SU-DHL-6 (cell line): ENCODE results near the gene TMEM132A.
A peak's percentile ranks its signal among the peaks of the same experiment; 100 is the strongest.

Experiments
- H2AFZ ChIP-seq: fragments of 200-600 bp; sonication (generic); 2 replicates; pipeline ENCODE4 v1.6.1; 2014; ENCODE audit warnings: low read depth, mild to moderate bottlenecking, moderate library complexity, mixed read lengths, antibody characterized with exemption, low read length; ENCODE audit not compliant: severe bottlenecking
- H3F3A ChIP-seq: fragments of 200-600 bp; shearing (Covaris generic); 2 replicates; pipeline ENCODE4 v1.6.0; 2016; ENCODE audit warnings: antibody characterized with exemption, mild to moderate bottlenecking; ENCODE audit not compliant: insufficient read depth
- H3K27ac ChIP-seq: fragments of 200-600 bp; sonication (generic); 2 replicates; pipeline ENCODE4 v1.5.1; 2016; ENCODE audit warnings: low read depth, mild to moderate bottlenecking, low read length, moderate library complexity, mixed read lengths
- H3K27me3 ChIP-seq: fragments of 200-600 bp; sonication (generic), shearing (Covaris generic); 2 replicates; pipeline ENCODE4 v1.6.0; 2014; ENCODE audit warnings: mild to moderate bottlenecking, low read length
- H3K36me3 ChIP-seq: fragments of 200-600 bp; sonication (generic); 2 replicates; pipeline ENCODE4 v1.6.1; 2014; ENCODE audit warnings: mild to moderate bottlenecking, low read length, mixed read lengths
- H3K4me2 ChIP-seq: fragments of 300-600, 200-600 bp; shearing (Covaris generic), sonication (generic); 2 replicates; pipeline ENCODE4 v1.6.0; 2014; ENCODE audit warnings: low read length, low read depth, mild to moderate bottlenecking; ENCODE audit not compliant: poor library complexity, severe bottlenecking
- H3K4me3 ChIP-seq: fragments of 200-600 bp; sonication (generic); 2 replicates; pipeline ENCODE4 v1.5.1; 2014; ENCODE audit warnings: antibody characterized with exemption, low read length, mild to moderate bottlenecking, mixed read lengths; ENCODE audit not compliant: insufficient read depth, poor library complexity, severe bottlenecking
- H3K79me2 ChIP-seq: fragments of 200-600 bp; sonication (generic); 2 replicates; pipeline ENCODE4 v1.6.1; 2014; ENCODE audit warnings: mild to moderate bottlenecking, low read length, moderate library complexity; ENCODE audit not compliant: insufficient read depth
- H3K9ac ChIP-seq: fragments of 200-600 bp; sonication (generic); 2 replicates; pipeline ENCODE4 v1.7.0; 2014; ENCODE audit warnings: mild to moderate bottlenecking, low read length
- H3K9me2 ChIP-seq: fragments of 200-600 bp; sonication (generic); replicated peaks from 2 replicates; pipeline ENCODE4 v1.6.1; 2014; ENCODE audit warnings: low read length; ENCODE audit not compliant: insufficient read depth
- H3K9me3 ChIP-seq: fragments of 200-600 bp; sonication (generic); 2 replicates; pipeline ENCODE4 v1.6.1; 2014; ENCODE audit warnings: low read length, mixed read lengths; ENCODE audit not compliant: insufficient read depth
- H4K20me1 ChIP-seq: fragments of 200-600 bp; sonication (generic); 2 replicates; pipeline ENCODE4 v1.6.1; 2014; ENCODE audit warnings: low read depth, mild to moderate bottlenecking, antibody characterized with exemption, low read length, moderate library complexity, mixed read lengths
- CTCF ChIP-seq: fragments of 200-600 bp; sonication (generic); IDR thresholded peaks from one replicate; pipeline ENCODE4 v1.5.1; 2017; ENCODE audit warnings: antibody characterized with exemption, mild to moderate bottlenecking, low read length, moderate library complexity; ENCODE audit not compliant: insufficient read depth, poor library complexity, severe bottlenecking
- EZH2phosphoT487 ChIP-seq: fragments of 200-600 bp; sonication (generic), shearing (Covaris generic); conservative IDR thresholded peaks from 2 replicates; pipeline ENCODE4 v1.6.1; 2018; ENCODE audit warnings: mild to moderate bottlenecking, antibody characterized with exemption, low read length, moderate library complexity, mixed read lengths

Gene TMEM132A

GRCh38 chr11:60951606-60951903 is 27.3 kb downstream of the TMEM132A start:
- Histone ChIP-seq H3K36me3 (no peaks in the 10 kb centered on the region), H4K20me1 (no peaks in the 10 kb centered on the region), H3K9me2 (no peaks in the 10 kb centered on the region), H2AFZ (peak overlapping the region; percentile 48), H3K4me3 (no peak overlapping the region), H3K79me2 (no peaks in the 10 kb centered on the region), H3K4me2 (peak overlapping the region; percentile 44), H3K27ac (no peak overlapping the region), H3K27me3 (no peaks in the 10 kb centered on the region), H3F3A (no peaks in the 10 kb centered on the region; the same call in 1 of the 2 replicates), H3K9ac (peak overlapping the region; percentile 36; the same call in 1 of the 2 replicates), H3K9me3 (no peaks in the 10 kb centered on the region)
- no peak for TF ChIP-seq EZH2phosphoT487
- no peak for TF ChIP-seq CTCF

- H3F3A ChIP-seq, result no peaks in the 10 kb centered on the region; the same call in 1 of the 2 replicates
- H3K9me3 ChIP-seq, result no peaks in the 10 kb centered on the region
- H3K27me3 ChIP-seq, result no peaks in the 10 kb centered on the region
- H4K20me1 ChIP-seq, result no peaks in the 10 kb centered on the region
- peak within 1 kb of the TSS; percentile 36; the same call in 1 of the 2 replicates for H3K9ac ChIP-seq
- peak within 1 kb of the TSS; percentile 48 for H2AFZ ChIP-seq
- TF ChIP-seq CTCF (no peak), EZH2phosphoT487 (no peak)
- H3K36me3 ChIP-seq, result no peaks in the 10 kb centered on the region
- peak within 1 kb of the TSS; percentile 13 for H3K4me3 ChIP-seq
- no peak within 1 kb of the TSS for H3K27ac ChIP-seq
- H3K9me2 ChIP-seq, result no peaks in the 10 kb centered on the region
- H3K4me2 ChIP-seq, result peak within 1 kb of the TSS; percentile 44
- no peaks in the 10 kb centered on the region for H3K79me2 ChIP-seq
These were observed 27.9 kb downstream of the TMEM132A start, which contains the start of gene SLC15A3 for GRCh38 chr11:60951904-60952741. Gene SLC15A3, minus strand, starts transcription at chr11:60952176. Its CDS starts 625 bp downstream, at chr11:60951551.

- no peaks in the 10 kb centered on the region for H3K9me2 ChIP-seq
- H4K20me1 ChIP-seq, result no peaks in the 10 kb centered on the region
- no peaks in the 10 kb centered on the region for H3K27me3 ChIP-seq
- H3K9ac ChIP-seq, result 0 out of 2 replicates have a peak overlapping the region, but pooled peaks have one; percentile 9
- no peak overlapping the region for H2AFZ ChIP-seq
- no peaks in the 10 kb centered on the region for H3K79me2 ChIP-seq
- no peaks in the 10 kb centered on the region; the same call in 1 of the 2 replicates for H3F3A ChIP-seq
- no peaks in the 10 kb centered on the region for H3K36me3 ChIP-seq
- no peak overlapping the region for H3K4me2 ChIP-seq
- no peak overlapping the region for H3K27ac ChIP-seq
- H3K9me3 ChIP-seq, result no peaks in the 10 kb centered on the region
- no peak overlapping the region for H3K4me3 ChIP-seq
- TF ChIP-seq EZH2phosphoT487 (no peak), CTCF (no peak)
These were observed 28.5 kb downstream of the TMEM132A start for GRCh38 chr11:60952742-60953170.
